CD8-positive, alpha-beta memory T cell (primary cell): ENCODE data around the gene CNTD1. TPM values are rescaled to one million over a fixed set of nuclear protein-coding genes. Genes with fewer than 3 reads are reported as not detected.

ENCODE experiments used
- CTCF ChIA-PET: fragments of 350-600 bp; sonication (Branson Sonifier 250); formaldehyde crosslinking; loops from one replicate; lab custom pipeline; 2021; ENCODE audit warnings: antibody characterized with exemption; lab: Charles Lee
- POLR2A ChIA-PET: fragments of 350-600 bp; sonication (Branson Sonifier 250); formaldehyde crosslinking; loops from one replicate; lab custom pipeline; 2021; ENCODE audit warnings: antibody characterized with exemption; lab: Charles Lee
- DNase-seq, 5 donors: peaks; one replicate each; pipeline versions ENCODE4 v3.0.0 to v3.0.0-alpha.2; 2020 to 2022; ENCODE audit warnings: mixed read lengths in 1 of 5
- H3K27ac ChIP-seq: one replicate; pipeline ENCODE4 v1.7.0; 2013; ENCODE audit warnings: low read depth, mild to moderate bottlenecking, low read length, moderate library complexity
- H3K27me3 ChIP-seq: 2 replicates; pipeline ENCODE4 v1.7.0; 2013; ENCODE audit warnings: low read length, mild to moderate bottlenecking; ENCODE audit not compliant: insufficient read depth, poor library complexity, severe bottlenecking
- H3K36me3 ChIP-seq: 2 replicates; pipeline ENCODE4 v1.7.0; 2013; ENCODE audit warnings: mild to moderate bottlenecking, low read length, moderate library complexity; ENCODE audit not compliant: insufficient read depth
- H3K4me1 ChIP-seq: 2 replicates; pipeline ENCODE4 v1.7.0; 2013; ENCODE audit warnings: mild to moderate bottlenecking, low read length, moderate library complexity; ENCODE audit not compliant: insufficient read depth
- H3K4me3 ChIP-seq: 2 replicates; pipeline ENCODE4 v1.7.0; 2013; ENCODE audit warnings: mild to moderate bottlenecking, low read length
- H3K9me3 ChIP-seq: 2 replicates; pipeline ENCODE4 v1.7.0; 2013; ENCODE audit warnings: mild to moderate bottlenecking, low read length
- H3K27ac Mint-ChIP-seq, 8 donors: one replicate each; pipeline ENCODE4 v1.8.0; 2020 to 2021; ENCODE audit warnings: mixed read lengths in 8 of 8, mild to moderate bottlenecking in 6 of 8, inconsistent platforms in 3 of 8, moderate library complexity in 3 of 8
- H3K27me3 Mint-ChIP-seq, 2 donors: one replicate each; pipeline ENCODE4 v1.8.0; 2020 to 2021; ENCODE audit warnings: mixed read lengths in 2 of 2, mild to moderate bottlenecking in 1 of 2, moderate library complexity in 1 of 2
- H3K36me3 Mint-ChIP-seq, 3 donors: one replicate each; pipeline ENCODE4 v1.8.0; 2020 to 2021; ENCODE audit warnings: mixed read lengths in 3 of 3, inconsistent platforms in 1 of 3, mild to moderate bottlenecking in 1 of 3
- H3K4me1 Mint-ChIP-seq, 3 donors: one replicate each; pipeline ENCODE4 v1.8.0; 2020 to 2021; ENCODE audit warnings: mixed read lengths in 3 of 3, inconsistent platforms in 1 of 3, mild to moderate bottlenecking in 1 of 3
- H3K4me3 Mint-ChIP-seq, 7 donors: one replicate each; pipeline ENCODE4 v1.8.0; 2020 to 2021; ENCODE audit warnings: mixed read lengths in 7 of 7, mild to moderate bottlenecking in 6 of 7, moderate library complexity in 4 of 7, inconsistent platforms in 2 of 7
- H3K9me3 Mint-ChIP-seq, 5 donors: one replicate each; pipeline ENCODE4 v1.8.0; 2020 to 2022; ENCODE audit warnings: mixed read lengths in 5 of 5, mild to moderate bottlenecking in 3 of 5, moderate library complexity in 2 of 5, inconsistent platforms in 1 of 5
- polyA plus RNA-seq: library from polyadenylated mRNA; unstranded; fragments of 300-500 nt; fragmentation: Illumina TruSeq; gene quantifications from one replicate; pipeline ENCODE4 v1.2.3, GENCODE V29; 2021
- total RNA-seq, 2 experiments: library from RNA; stranded (reverse); gene quantifications; one replicate each; pipeline ENCODE4 v1.2.3, GENCODE V29; 2021

The CNTD1 gene
- total and polyA plus RNA-seq, 3 experiments from 2014 or later: 0.15 TPM; not detected in 2

DNA sequence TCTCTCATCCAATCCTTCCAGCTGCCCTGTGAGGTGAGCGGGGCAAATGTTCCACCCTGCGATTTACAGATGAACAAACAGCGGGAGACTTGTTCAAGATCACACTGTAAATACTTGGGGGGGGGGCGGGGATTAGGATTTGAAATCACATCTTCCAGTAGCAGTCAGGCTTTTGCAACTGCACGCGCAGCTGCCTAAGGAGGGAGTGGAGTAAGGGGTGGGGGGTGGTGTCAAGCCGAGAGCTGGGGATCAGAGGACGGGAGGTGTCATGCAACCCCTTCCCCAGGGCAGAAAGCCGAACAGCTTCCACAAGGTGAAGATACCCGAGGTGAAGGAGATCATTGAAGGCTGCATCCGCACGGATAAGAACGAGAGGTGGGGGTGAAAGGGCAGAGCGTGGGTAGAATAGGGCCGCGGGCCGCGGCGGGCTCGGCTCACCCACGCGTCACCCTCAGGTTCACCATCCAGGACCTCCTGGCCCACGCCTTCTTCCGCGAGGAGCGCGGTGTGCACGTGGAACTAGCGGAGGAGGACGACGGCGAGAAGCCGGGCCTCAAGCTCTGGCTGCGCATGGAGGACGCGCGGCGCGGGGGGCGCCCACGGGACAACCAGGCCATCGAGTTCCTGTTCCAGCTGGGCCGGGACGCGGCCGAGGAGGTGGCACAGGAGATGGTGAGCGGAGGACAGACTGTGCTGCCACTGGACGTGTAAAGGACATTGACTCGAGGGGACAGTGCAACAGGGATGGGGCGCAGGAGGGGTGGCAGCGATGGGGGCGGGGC, 13.7 kb upstream of the CNTD1 start:
- Mint-ChIP-seq H3K4me1 (peaks cover 13 to 41% (median 18%) of the 10 kb centered on the region in 3 donors), H3K9me3 (peaks cover 0 to 4% (median 0%) of the 10 kb centered on the region in 5 donors), H3K36me3 (no peaks in the 10 kb centered on the region), H3K4me3 (peak overlapping the region in 4 of 7 donors; percentile 16 to 49 (median 30)), H3K27me3 (peaks cover 53 to 77% of the 10 kb centered on the region in 2 donors), H3K27ac (peak overlapping the region in 1 of 8 donors; percentile 13)
- no peaks in the 10 kb centered on the region for H3K36me3 ChIP-seq
- no peak overlapping the region for H3K27ac ChIP-seq
- H3K9me3 ChIP-seq: no peaks in the 10 kb centered on the region
- POLR2A ChIA-PET: interaction anchor here (0.8 kb wide), 1 partner anchor 583 kb away, joined by 3 read pairs; no protein-coding TSS in a partner anchor
- CTCF ChIA-PET: no interaction called here
- peaks cover 13% of the 10 kb centered on the region for H3K4me1 ChIP-seq
- H3K4me3 ChIP-seq: no peak overlapping the region
- peaks cover 46% of the 10 kb centered on the region for H3K27me3 ChIP-seq
- DNase-seq: no peak

DNA sequence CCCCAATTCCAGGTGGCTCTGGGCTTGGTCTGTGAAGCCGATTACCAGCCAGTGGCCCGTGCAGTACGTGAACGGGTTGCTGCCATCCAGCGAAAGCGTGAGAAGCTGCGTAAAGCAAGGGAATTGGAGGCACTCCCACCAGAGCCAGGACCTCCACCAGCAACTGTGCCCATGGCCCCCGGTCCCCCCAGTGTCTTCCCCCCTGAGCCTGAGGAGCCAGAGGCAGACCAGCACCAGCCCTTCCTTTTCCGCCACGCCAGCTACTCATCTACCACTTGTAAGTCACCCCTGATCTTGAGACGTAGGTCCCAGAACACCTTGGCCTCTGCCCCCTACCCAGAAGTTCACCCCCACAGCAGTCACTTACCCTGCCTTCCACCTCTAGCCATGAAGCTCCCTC, 11.4 kb upstream of the CNTD1 start:
- Histone ChIP-seq H3K27ac (no peak overlapping the region), H3K36me3 (no peaks in the 10 kb centered on the region), H3K9me3 (no peaks in the 10 kb centered on the region), H3K4me3 (no peak overlapping the region), H3K4me1 (peaks cover 13% of the 10 kb centered on the region), H3K27me3 (peaks cover 32% of the 10 kb centered on the region)
- DNase-seq: no peak
- H3K27me3 Mint-ChIP-seq: peaks cover 51 to 70% of the 10 kb centered on the region in 2 donors
- H3K27ac Mint-ChIP-seq: no peak overlapping the region
- no peak overlapping the region for H3K4me3 Mint-ChIP-seq
- H3K36me3 Mint-ChIP-seq: no peaks in the 10 kb centered on the region
- POLR2A ChIA-PET: no interaction called here
- H3K9me3 Mint-ChIP-seq: peaks cover 0 to 4% (median 0%) of the 10 kb centered on the region in 5 donors
- peaks cover 13 to 30% (median 16%) of the 10 kb centered on the region in 3 donors for H3K4me1 Mint-ChIP-seq
- CTCF ChIA-PET: interaction anchor here (0.8 kb wide), 1 partner anchor 10 kb away, joined by 3 read pairs; no protein-coding TSS in a partner anchor

DNA sequence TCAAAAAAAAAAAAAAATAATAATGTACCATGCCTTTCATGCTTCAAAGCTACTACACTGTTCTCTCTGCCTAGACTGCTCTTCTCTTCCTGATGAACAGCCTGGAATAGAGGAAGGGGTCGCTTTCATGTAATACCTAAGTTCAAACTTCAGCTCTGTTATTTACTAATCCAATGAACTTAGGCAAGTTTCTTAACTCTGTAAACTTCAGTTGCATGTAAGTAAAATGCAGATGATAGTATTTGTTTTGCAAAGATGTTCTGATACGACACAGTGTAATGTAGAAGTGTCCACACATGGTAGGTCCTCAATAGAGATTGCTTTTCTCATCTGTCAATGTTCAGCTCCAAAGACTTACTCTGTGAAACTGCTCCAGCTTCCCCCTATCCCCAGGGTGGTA, 6.7 kb upstream of the CNTD1 start:
- CTCF ChIA-PET: no interaction called here
- H3K9me3 ChIP-seq: no peaks in the 10 kb centered on the region

DNA sequence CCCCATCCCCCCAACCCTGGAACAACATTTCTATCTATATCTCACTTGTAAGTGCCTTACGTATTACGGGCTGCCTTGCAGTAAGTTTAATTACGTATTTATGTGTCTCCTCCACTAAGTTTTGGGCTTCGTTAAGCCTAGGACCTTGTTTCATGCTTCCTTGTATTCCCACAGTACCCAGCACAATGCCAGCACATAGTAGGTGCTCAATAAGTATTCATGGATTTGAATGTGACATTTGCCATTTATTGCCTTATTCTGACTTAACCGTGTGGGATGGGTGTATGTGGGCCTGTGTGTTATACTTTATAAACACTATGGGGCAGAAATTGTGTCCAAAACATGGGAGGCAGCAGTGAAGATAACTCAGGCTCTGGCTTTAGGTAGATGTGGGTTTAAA, 6.1 kb upstream of the CNTD1 start:
- Mint-ChIP-seq H3K9me3 (no peaks in the 10 kb centered on the region), H3K4me1 (peaks cover 9 to 18% (median 14%) of the 10 kb centered on the region in 3 donors), H3K27me3 (peaks cover 13 to 21% of the 10 kb centered on the region in 2 donors), H3K36me3 (peaks cover 0 to 7% (median 5%) of the 10 kb centered on the region in 3 donors), H3K4me3 (no peak overlapping the region), H3K27ac (no peak overlapping the region)
- DNase-seq: no peak
- ChIA-PET CTCF (no interaction called here), POLR2A (no interaction called here)
- no peaks in the 10 kb centered on the region for H3K9me3 ChIP-seq
- no peaks in the 10 kb centered on the region for H3K27me3 ChIP-seq
- H3K4me3 ChIP-seq: no peak overlapping the region
- H3K36me3 ChIP-seq: no peaks in the 10 kb centered on the region
- no peak overlapping the region for H3K27ac ChIP-seq
- H3K4me1 ChIP-seq: peaks cover 8% of the 10 kb centered on the region

More for the DNA sequence above, 6.7 kb upstream of the CNTD1 start:
- H3K36me3 Mint-ChIP-seq: peaks cover 0 to 7% (median 5%) of the 10 kb centered on the region in 3 donors
- Histone ChIP-seq H3K4me1 (peaks cover 2% of the 10 kb centered on the region), H3K27me3 (peaks cover 3% of the 10 kb centered on the region), H3K4me3 (no peak overlapping the region), H3K27ac (no peak overlapping the region), H3K36me3 (no peaks in the 10 kb centered on the region)
- POLR2A ChIA-PET: no interaction called here
- peaks cover 17 to 26% of the 10 kb centered on the region in 2 donors for H3K27me3 Mint-ChIP-seq
- no peaks in the 10 kb centered on the region for H3K9me3 Mint-ChIP-seq
- H3K4me1 Mint-ChIP-seq: peaks cover 7 to 12% (median 8%) of the 10 kb centered on the region in 3 donors
- H3K27ac Mint-ChIP-seq: no peak overlapping the region
- no peak for DNase-seq
- no peak overlapping the region for H3K4me3 Mint-ChIP-seq

DNA sequence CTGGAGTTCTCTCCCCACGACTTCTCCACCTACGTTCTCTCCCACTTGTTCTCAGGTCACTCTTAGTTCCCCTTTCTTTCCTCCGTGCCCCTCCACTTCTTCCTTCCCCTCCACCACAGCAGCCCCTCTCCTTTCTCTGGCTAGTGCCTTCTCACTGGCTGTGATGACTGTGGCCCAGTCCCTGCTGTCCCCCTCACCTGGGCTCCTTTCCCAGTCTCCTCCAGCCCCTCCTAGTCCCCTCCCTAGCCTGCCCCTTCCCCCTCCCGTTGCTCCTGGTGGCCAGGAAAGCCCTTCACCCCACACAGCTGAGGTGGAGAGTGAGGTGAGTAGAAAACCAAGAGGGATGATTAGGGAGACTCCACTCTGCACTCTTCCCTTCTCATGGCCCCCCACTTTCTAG, 3.6 kb upstream of the CNTD1 start:
- Mint-ChIP-seq H3K27me3 (peaks cover 4% of the 10 kb centered on the region in 2 donors), H3K9me3 (no peaks in the 10 kb centered on the region), H3K27ac (peak overlapping the region in 1 of 8 donors; percentile 77), H3K36me3 (peaks cover 0 to 11% (median 5%) of the 10 kb centered on the region in 3 donors), H3K4me1 (peaks cover 21 to 31% (median 31%) of the 10 kb centered on the region in 3 donors), H3K4me3 (no peak overlapping the region)
- no peak overlapping the region for H3K27ac ChIP-seq
- no peaks in the 10 kb centered on the region for H3K36me3 ChIP-seq
- ChIA-PET CTCF (no interaction called here), POLR2A (no interaction called here)
- peaks cover 18% of the 10 kb centered on the region for H3K4me1 ChIP-seq
- no peak overlapping the region for H3K4me3 ChIP-seq
- H3K9me3 ChIP-seq: no peaks in the 10 kb centered on the region
- no peaks in the 10 kb centered on the region for H3K27me3 ChIP-seq
- no peak for DNase-seq

DNA sequence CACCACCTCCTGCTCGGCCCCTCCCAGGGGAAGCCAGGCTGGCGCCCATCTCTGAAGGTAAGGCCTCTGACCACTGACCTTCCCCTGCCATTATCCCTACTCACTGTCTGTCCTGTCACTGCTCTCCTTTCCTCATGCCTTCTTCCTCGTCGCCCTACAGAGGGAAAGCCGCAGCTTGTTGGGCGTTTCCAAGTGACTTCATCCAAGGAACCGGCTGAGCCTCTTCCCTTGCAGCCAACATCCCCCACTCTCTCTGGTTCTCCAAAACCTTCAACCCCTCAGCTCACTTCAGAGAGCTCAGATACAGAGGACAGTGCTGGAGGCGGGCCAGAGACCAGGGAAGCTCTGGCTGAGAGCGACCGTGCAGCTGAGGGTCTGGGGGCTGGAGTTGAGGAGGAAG, 3.2 kb upstream of the CNTD1 start:
- no peaks in the 10 kb centered on the region for H3K36me3 ChIP-seq
- H3K27ac ChIP-seq: no peak overlapping the region
- H3K36me3 Mint-ChIP-seq: peaks cover 0 to 11% (median 5%) of the 10 kb centered on the region in 3 donors
- H3K27me3 Mint-ChIP-seq: peaks cover under 1 to 3% of the 10 kb centered on the region in 2 donors
- POLR2A ChIA-PET: interaction anchor here (0.9 kb wide), 1 partner anchor 22 kb away, joined by 3 read pairs; the partner anchor contains the start of gene VPS25
- H3K4me3 ChIP-seq: no peak overlapping the region
- H3K27me3 ChIP-seq: no peaks in the 10 kb centered on the region
- H3K4me1 Mint-ChIP-seq: peaks cover 22 to 31% (median 31%) of the 10 kb centered on the region in 3 donors
- H3K9me3 Mint-ChIP-seq: no peaks in the 10 kb centered on the region
- H3K4me3 Mint-ChIP-seq: peak overlapping the region in 2 of 7 donors; percentile 54 to 57
- H3K4me1 ChIP-seq: peaks cover 18% of the 10 kb centered on the region
- H3K9me3 ChIP-seq: no peaks in the 10 kb centered on the region
- H3K27ac Mint-ChIP-seq: peak overlapping the region in 1 of 8 donors; percentile 36
- CTCF ChIA-PET: no interaction called here
- no peak for DNase-seq

DNA sequence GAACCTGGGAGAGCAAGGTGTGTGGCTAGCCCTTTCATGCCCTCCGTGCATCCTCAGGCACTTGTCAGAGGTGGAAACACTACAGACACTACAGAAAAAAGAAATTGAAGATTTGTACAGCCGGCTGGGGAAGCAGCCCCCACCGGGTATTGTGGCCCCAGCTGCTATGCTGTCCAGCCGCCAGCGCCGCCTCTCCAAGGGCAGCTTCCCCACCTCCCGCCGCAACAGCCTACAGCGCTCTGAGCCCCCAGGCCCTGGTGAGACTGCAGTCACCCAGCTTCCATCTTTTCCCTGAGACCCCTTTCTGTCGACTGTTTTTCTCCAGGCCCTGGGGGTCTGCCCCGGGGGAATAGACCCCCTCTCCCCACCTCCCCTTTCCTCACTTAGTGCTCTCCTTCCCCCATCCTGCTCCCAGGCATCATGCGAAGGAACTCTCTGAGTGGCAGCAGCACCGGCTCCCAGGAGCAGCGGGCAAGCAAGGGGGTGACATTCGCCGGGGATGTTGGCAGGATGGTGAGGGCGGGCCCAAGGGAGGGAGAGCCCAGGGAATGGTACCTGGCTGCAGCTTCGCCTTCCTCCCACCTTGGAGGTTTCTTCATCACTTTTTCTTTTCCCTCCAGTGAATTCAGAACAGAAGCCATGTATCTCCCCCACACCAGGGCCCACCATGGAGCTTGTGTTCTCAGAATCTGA, 2.4 kb upstream of the CNTD1 start:
- H3K4me1 ChIP-seq: peaks cover 18% of the 10 kb centered on the region
- Mint-ChIP-seq H3K27ac (peak overlapping the region in 2 of 8 donors; percentile 27 to 38), H3K27me3 (peaks cover 0 to 3% of the 10 kb centered on the region in 2 donors), H3K9me3 (no peaks in the 10 kb centered on the region), H3K36me3 (peaks cover 0 to 11% (median 5%) of the 10 kb centered on the region in 3 donors), H3K4me3 (peak overlapping the region in 4 of 7 donors; percentile 39 to 79 (median 63)), H3K4me1 (peaks cover 22 to 31% (median 31%) of the 10 kb centered on the region in 3 donors)
- no peaks in the 10 kb centered on the region for H3K27me3 ChIP-seq
- ChIA-PET POLR2A (interaction anchor here (0.9 kb wide), 1 partner anchor 23 kb away, joined by 3 read pairs; the partner anchor contains the start of gene VPS25), CTCF (no interaction called here)
- DNase-seq: no peak
- no peaks in the 10 kb centered on the region for H3K9me3 ChIP-seq
- H3K27ac ChIP-seq: no peak overlapping the region
- no peaks in the 10 kb centered on the region for H3K36me3 ChIP-seq
- no peak overlapping the region for H3K4me3 ChIP-seq
